Ishikawa (cell line): ENCODE results near the gene CENPT.

Experiments used
- CEBPB ChIP-seq: IDR thresholded peaks from 2 replicates; pipeline ENCODE4 v1.6.1; 2012
- CREB1 ChIP-seq: IDR thresholded peaks from 2 replicates; pipeline ENCODE4 v1.6.1; 2012; ENCODE audit warnings: low read depth
- EGR1 ChIP-seq: IDR thresholded peaks from 2 replicates; pipeline ENCODE4 v1.6.1; 2012
- EP300 ChIP-seq: IDR thresholded peaks from 2 replicates; pipeline ENCODE4 v1.6.1; 2012; ENCODE audit warnings: borderline replicate concordance
- FOXM1 ChIP-seq: IDR thresholded peaks from 2 replicates; pipeline ENCODE4 v1.6.1; 2012; ENCODE audit warnings: low read depth, borderline replicate concordance
- NFIC ChIP-seq: IDR thresholded peaks from 2 replicates; pipeline ENCODE4 v1.6.1; 2012
- RAD21 ChIP-seq: IDR thresholded peaks from 2 replicates; pipeline ENCODE4 v1.6.1; 2012; ENCODE audit warnings: low read depth
- TAF1 ChIP-seq: IDR thresholded peaks from 2 replicates; pipeline ENCODE4 v1.6.1; 2012; ENCODE audit warnings: low read depth, mild to moderate bottlenecking
- TCF12 ChIP-seq: IDR thresholded peaks from 2 replicates; pipeline ENCODE4 v1.6.1; 2012; ENCODE audit warnings: low read depth
- TEAD4 ChIP-seq: IDR thresholded peaks from 2 replicates; pipeline ENCODE4 v1.6.1; 2012
- USF1 ChIP-seq: IDR thresholded peaks from 2 replicates; pipeline ENCODE4 v1.6.1; 2012
- YY1 ChIP-seq: IDR thresholded peaks from 2 replicates; pipeline ENCODE4 v1.6.1; 2012; ENCODE audit warnings: low read depth
- ZBTB7A ChIP-seq: IDR thresholded peaks from 2 replicates; pipeline ENCODE4 v1.6.1; 2012; ENCODE audit warnings: low read depth
- TF ChIP-seq, protein P1 (sequence below): IDR thresholded peaks from 2 replicates; pipeline ENCODE4 v1.6.1; 2012; ENCODE audit warnings: low read depth, mild to moderate bottlenecking
- TF ChIP-seq, protein P2 (sequence below): IDR thresholded peaks from 2 replicates; pipeline ENCODE4 v1.6.1; 2012

The CENPT gene

GRCh38 chr16:67853670-67854069 lies 6.2 kb upstream of the CENPT start:
- TF ChIP-seq ZBTB7A (no peak), TCF12 (no peak), RAD21 (no peak), TAF1 (no peak), CREB1 (no peak), NFIC (no peak), FOXM1 (no peak), TEAD4 (no peak), EGR1 (no peak), YY1 (no peak), USF1 (no peak), EP300 (no peak)
- TF ChIP-seq, protein P1, sequence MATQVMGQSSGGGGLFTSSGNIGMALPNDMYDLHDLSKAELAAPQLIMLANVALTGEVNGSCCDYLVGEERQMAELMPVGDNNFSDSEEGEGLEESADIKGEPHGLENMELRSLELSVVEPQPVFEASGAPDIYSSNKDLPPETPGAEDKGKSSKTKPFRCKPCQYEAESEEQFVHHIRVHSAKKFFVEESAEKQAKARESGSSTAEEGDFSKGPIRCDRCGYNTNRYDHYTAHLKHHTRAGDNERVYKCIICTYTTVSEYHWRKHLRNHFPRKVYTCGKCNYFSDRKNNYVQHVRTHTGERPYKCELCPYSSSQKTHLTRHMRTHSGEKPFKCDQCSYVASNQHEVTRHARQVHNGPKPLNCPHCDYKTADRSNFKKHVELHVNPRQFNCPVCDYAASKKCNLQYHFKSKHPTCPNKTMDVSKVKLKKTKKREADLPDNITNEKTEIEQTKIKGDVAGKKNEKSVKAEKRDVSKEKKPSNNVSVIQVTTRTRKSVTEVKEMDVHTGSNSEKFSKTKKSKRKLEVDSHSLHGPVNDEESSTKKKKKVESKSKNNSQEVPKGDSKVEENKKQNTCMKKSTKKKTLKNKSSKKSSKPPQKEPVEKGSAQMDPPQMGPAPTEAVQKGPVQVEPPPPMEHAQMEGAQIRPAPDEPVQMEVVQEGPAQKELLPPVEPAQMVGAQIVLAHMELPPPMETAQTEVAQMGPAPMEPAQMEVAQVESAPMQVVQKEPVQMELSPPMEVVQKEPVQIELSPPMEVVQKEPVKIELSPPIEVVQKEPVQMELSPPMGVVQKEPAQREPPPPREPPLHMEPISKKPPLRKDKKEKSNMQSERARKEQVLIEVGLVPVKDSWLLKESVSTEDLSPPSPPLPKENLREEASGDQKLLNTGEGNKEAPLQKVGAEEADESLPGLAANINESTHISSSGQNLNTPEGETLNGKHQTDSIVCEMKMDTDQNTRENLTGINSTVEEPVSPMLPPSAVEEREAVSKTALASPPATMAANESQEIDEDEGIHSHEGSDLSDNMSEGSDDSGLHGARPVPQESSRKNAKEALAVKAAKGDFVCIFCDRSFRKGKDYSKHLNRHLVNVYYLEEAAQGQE: no peak
- TF ChIP-seq, protein P2, sequence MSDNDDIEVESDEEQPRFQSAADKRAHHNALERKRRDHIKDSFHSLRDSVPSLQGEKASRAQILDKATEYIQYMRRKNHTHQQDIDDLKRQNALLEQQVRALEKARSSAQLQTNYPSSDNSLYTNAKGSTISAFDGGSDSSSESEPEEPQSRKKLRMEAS: no peak

DNA sequence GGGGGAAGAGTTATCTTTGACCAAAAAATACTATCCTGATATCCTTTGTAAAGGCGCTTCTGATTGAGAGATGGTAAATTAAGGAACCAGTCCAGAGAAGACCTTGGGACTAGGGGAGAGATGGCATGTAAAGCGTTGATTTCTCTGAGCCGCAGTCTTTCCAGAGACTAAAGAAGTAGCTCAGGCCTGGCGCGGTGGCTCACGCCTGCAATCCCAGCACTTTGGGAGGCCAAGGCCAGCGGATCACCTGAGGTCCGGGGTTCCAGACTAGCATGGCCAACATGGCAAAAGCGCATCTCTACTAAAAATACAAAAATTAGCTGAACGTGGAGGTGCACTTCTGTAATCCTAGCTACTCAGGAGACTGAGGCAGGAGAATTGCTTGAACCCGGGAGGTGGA lies 625 bp upstream of the CENPT start:
- TF ChIP-seq RAD21: no peak
- TF ChIP-seq YY1: no peak
- no peak for TF ChIP-seq EGR1
- TF ChIP-seq ZBTB7A: no peak
- no peak for TF ChIP-seq TEAD4
- TF ChIP-seq USF1: no peak
- TF ChIP-seq, protein P2: no peak
- no peak for TF ChIP-seq NFIC
- TF ChIP-seq TAF1: no peak
- no peak for TF ChIP-seq EP300
- no peak for TF ChIP-seq CREB1

DNA sequence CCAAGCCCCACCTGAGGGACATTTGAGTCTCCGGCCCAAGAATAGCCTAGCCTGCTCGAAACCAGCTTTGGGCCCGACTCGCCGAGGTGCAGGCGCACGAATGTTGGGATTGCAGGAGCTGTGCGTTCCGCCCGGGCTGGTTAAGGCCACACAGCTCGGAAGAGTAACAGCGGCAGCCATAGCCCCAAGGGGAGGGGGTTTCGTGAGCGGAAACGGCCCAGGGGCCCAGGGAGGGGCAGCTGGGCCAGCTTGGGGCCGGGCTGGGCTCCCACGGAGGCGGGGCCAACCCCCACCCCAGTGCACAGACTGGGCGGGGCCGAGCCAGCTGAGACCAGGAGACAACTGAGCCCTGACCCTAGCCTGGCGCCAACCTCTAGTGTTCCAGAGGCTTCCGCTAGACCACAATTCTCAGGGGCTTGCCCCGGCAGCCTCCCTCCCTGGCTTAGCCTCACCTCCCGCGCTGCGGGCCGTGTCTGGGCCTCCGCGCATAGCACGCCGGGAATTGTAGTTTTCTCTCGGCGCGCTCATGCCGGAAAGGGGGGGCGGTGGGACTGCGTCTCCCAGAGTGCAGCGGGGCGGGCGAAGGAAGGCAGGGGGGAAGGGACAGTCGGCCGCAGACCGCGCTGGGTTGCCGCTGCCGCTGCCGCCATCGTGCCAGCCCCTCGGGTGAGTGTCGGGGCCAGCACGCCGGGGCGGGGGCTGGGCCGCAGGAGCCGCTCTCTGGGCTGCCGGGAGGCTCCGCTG lies 1.0 kb downstream of the CENPT start, which contains the start of gene NUTF2:
Gene NUTF2 (plus strand): TSS at position 614 of the 744 bp plus-strand sequence. CDS start 18,198 bp downstream, outside the sequence.
- TF ChIP-seq EP300: no peak; the same call in 1 of the 2 replicates
- 0 out of 2 replicates have a peak, but pooled peaks have one; percentile 59 for TF ChIP-seq EGR1
- no peak for TF ChIP-seq CREB1
- peak; percentile 89 for TF ChIP-seq ZBTB7A
- peak; percentile 76; the same call in 1 of the 2 replicates for TF ChIP-seq TCF12
- TF ChIP-seq, protein P2: peak; percentile 69
- TF ChIP-seq, protein P1: no peak
- TF ChIP-seq TAF1: peak; percentile 45
- TF ChIP-seq CEBPB: no peak
- no peak for TF ChIP-seq FOXM1
- 0 out of 2 replicates have a peak, but pooled peaks have one; percentile 28 for TF ChIP-seq USF1
- 0 out of 2 replicates have a peak, but pooled peaks have one; percentile 31 for TF ChIP-seq TEAD4
- TF ChIP-seq YY1: peak; percentile 82
- TF ChIP-seq NFIC: no peak
- TF ChIP-seq RAD21: no peak

- TF ChIP-seq USF1 (no peak), ZBTB7A (no peak), FOXM1 (no peak), NFIC (no peak), TAF1 (no peak), RAD21 (no peak)
- TF ChIP-seq, protein P2: no peak
- TF ChIP-seq, protein P1: no peak
Observed at GRCh38 chr16:67846063-67846319, 1.5 kb downstream of the CENPT start.
